ENCODE results near the gene CBX6. TPM values are rescaled to one million over a fixed set of nuclear protein-coding genes. Genes with fewer than 3 reads are reported as not detected.

The CBX6 gene
- total RNA-seq, 2 experiments from 2014 or later, result 116 to 117 TPM

DNA sequence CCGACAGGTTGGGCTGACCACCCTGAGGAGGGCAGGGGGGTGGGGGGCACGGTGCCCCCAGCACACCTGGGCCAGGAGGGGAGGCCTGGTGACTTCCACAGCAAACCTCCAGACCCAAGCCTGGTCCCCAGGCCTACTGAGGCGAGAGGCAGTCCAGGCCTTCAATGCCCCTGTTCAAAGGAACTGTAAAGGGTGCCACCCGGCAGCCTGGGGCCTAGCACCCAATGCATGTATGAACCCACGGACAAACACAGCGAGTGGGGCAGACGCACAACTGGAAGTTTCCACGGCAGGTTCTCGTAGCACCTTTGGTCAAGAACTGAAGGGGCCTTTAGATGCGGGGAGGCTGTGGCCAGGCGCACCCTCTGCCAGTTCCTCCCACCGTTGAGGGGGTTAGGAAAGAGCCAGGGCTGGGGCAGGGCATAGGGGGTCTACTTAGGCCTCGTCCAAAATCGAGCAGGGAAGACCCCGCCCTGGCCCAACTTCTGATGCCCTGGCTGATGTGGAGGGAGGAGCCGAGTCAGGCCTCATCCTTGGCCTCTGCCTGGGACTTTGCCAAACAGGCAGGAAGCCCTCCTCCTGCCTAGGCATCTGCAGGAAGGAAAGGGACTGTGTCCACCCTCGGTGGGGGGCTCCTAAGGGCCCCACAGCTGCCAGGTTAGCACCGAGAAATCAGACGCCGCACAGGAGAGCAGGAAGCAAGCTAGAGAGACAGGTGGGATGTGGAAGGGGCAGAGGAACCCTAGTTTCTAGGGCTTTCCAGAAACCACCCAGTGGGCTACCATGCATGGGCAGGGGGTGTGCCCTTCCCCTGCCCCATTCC lies 6.6 kb downstream of the CBX6 start:
- peaks cover 33% of the 10 kb centered on the region for H3K4me1 Mint-ChIP-seq (ENCODE audit: low read depth)
- DNase-seq, result peak; percentile 7
- no peaks in the 10 kb centered on the region for H3K27me3 Mint-ChIP-seq
- intact Hi-C loops (cut with micrococcal nuclease), result no loop called here
- H3K9me3 Mint-ChIP-seq, result no peaks in the 10 kb centered on the region
- POLR2A ChIA-PET, result no interaction called here
- CTCF ChIA-PET, result interaction anchor here (1.5 kb wide), 1 partner anchor 97 kb away, joined by 4 read pairs; no protein-coding TSS in a partner anchor
- H3K27ac Mint-ChIP-seq, result peak overlapping the region; percentile 13
- H3K36me3 Mint-ChIP-seq, result peaks cover 36% of the 10 kb centered on the region
- no peak overlapping the region for H3K4me3 Mint-ChIP-seq

DNA sequence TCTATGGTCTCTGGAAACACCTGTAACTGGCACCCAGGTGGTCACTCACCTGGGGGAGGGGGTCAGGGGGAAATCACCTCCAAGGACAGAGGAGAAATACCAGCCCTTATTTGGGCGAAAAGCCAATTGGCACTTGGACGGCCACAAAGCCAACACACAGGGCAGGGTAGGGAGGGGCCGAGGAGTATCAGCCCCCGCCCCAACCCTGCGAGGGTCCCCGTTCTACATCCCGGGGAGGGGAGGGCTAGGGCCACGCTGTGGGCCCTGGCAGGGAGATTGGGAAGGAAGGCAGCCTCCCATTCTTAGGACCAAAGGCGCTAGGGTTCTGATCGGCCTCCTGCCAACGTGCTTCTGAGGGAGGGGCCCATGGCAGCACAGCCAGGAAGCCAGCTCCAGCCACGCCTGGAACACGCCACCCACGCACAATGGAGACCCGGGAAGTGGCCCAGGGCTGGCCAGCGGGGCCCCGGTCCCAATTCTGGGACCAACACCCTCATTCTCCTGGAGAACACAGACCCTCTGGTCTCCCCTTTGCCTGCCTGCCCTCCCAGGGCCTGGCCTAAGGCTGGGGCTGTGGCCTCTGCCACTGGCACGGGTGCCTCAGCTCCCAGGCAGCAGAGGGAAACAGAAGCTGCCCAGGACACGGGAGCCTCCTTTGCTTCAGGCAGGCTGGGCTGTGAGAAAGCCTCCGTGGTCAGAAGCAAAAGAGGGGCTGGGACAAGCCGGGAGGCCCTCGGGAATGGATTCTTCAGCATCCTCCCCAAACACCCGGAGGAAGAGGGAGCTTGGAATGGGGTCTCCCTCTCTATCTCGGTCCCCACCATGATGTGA lies 7.4 kb downstream of the CBX6 start:
- intact Hi-C loops (cut with micrococcal nuclease), result no loop called here
- Mint-ChIP-seq H3K9me3 (no peaks in the 10 kb centered on the region), H3K36me3 (peaks cover 28% of the 10 kb centered on the region), H3K4me1 (ENCODE audit: low read depth) (peaks cover 27% of the 10 kb centered on the region), H3K27me3 (no peaks in the 10 kb centered on the region), H3K27ac (peak overlapping the region; percentile 25), H3K4me3 (no peak overlapping the region)
- POLR2A ChIA-PET, result no interaction called here
- CTCF ChIA-PET, result interaction anchor here (1.5 kb wide), 1 partner anchor 96 kb away, joined by 4 read pairs; no protein-coding TSS in a partner anchor
- peak; percentile 9 for DNase-seq

DNA sequence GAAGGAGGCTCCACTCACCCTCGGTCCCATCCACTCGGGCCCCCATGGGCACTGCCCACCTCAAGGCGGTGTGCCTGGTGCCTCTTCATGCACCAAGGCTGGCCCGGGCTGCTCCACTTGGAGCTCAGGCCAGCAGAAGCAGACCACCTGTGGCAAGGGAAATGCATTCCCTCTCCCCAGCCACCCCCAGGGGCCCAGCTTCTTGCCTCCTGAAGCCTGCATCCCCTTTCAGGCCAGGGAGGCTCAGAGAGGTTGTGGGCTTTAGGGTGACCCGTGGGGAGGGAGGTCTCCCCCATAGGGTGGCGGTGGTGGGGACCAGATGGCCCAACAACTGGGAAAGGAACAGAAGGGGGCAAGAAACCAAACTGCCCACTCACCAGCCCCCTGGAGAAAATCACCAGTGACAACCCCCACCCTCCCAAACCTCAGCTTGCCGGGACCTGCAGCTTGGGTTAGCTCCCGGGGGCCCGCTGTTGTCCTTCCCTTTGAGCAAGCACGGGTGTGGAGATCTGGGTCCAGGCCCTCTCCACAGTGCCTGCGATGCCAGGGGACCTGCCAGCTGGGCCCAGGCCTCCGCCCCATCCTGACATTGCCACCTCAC lies 8.4 kb downstream of the CBX6 start:
- intact Hi-C loops (cut with micrococcal nuclease), result no loop called here
- peaks cover 17% of the 10 kb centered on the region for H3K4me1 Mint-ChIP-seq (ENCODE audit: low read depth)
- ChIA-PET CTCF (interaction anchor here (1.5 kb wide), 1 partner anchor 95 kb away, joined by 4 read pairs; no protein-coding TSS in a partner anchor), POLR2A (no interaction called here)
- no peaks in the 10 kb centered on the region for H3K9me3 Mint-ChIP-seq
- no peak overlapping the region for H3K27ac Mint-ChIP-seq
- H3K4me3 Mint-ChIP-seq, result no peak overlapping the region
- peaks cover 21% of the 10 kb centered on the region for H3K36me3 Mint-ChIP-seq
- no peak for DNase-seq
- no peaks in the 10 kb centered on the region for H3K27me3 Mint-ChIP-seq

DNA sequence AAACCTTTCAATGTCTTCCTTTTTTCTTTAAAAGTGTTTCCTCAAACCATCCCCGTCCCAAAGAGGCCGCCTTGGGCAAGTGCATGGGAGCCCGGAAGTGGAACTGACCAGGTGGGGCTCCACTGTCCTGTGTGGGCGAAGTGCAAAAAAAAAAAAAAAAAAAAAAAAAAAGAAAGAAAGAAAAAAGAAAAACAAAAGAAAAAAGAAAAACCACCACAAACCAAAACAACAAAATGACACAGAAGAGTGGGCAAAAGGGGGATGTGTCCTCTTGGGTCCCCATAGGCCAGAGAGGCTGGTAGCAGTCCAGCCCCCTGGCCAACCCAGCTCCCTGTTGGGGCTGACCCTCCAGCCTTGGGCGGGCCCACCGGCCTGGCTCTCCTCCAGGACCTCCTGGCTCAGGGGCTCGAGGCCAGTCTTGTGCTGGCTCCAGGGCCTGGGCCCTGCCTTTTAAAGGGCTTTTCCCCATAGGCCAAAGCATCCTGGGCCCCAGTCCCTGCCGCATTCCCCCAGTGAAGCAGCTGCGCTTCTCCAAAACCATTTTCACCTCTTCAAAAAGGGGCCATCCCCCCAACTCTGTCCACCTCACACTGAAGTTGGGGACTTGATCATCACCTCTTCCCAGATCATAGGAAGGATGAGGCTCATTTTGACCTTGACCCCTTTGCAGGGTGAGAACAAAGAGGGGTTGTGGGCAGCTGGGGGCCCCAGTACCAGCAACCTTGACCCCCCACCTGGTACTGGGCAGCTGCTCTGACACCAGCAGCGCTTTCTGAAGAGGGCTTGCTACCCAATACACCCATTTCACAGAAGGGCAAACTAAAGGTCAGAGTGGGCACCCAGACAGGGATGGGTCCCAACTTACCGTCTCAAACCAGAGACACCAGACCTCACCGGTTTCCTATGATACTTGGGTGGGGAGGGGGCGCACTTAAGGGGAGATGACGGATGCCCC lies 9.4 kb downstream of the CBX6 start:
- Mint-ChIP-seq H3K9me3 (no peaks in the 10 kb centered on the region), H3K27ac (no peak overlapping the region), H3K4me3 (no peak overlapping the region), H3K36me3 (peaks cover 11% of the 10 kb centered on the region), H3K27me3 (no peaks in the 10 kb centered on the region), H3K4me1 (ENCODE audit: low read depth) (peaks cover 10% of the 10 kb centered on the region)
- DNase-seq, result peak; percentile 8
- POLR2A ChIA-PET, result interaction anchor here (2.0 kb wide), 1 partner anchor 8 kb away, joined by 10 read pairs; no protein-coding TSS in a partner anchor
- CTCF ChIA-PET, result interaction anchor here (1.0 to 3.0 kb wide), 2 partner anchors 8 to 19 kb away, joined by 3 to 18 read pairs; partner anchors contain the start of gene CBX6
- intact Hi-C loops (cut with micrococcal nuclease), result no loop called here

DNA sequence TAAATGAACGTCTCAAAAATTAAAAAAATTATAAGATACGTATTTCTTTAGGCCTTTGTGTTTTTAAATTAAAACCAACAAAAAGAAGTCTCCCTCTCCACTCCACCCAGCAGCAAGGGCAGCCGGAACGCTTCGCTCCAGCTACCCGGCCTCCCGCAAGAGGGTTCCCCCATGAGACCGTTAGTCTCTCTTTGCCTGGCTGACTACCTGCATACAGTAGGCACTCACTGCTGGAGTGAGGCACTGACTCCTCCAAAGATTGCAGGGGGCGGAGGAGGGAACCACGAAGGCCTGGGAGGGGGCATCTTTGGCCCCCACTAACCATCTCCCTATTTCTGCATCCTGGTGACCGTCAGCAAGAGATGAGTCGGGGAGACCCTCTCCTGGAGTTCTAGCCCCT lies 10.1 kb downstream of the CBX6 start:
- DNase-seq, result no peak
- intact Hi-C loops (cut with micrococcal nuclease), result no loop called here
- Mint-ChIP-seq H3K36me3 (peaks cover 5% of the 10 kb centered on the region), H3K9me3 (no peaks in the 10 kb centered on the region), H3K4me1 (ENCODE audit: low read depth) (peaks cover 10% of the 10 kb centered on the region), H3K4me3 (no peak overlapping the region), H3K27me3 (no peaks in the 10 kb centered on the region), H3K27ac (no peak overlapping the region)
- POLR2A ChIA-PET, result interaction anchor here (1.0 to 2.3 kb wide), 3 partner anchors 9 to 18 kb away, joined by 4 to 10 read pairs (median 7); partner anchors contain the start of gene NPTXR
- CTCF ChIA-PET, result interaction anchor here (0.6 to 3.0 kb wide), 3 partner anchors 9 to 153 kb away, joined by 3 to 18 read pairs (median 4); partner anchors contain the start of gene CBX6

DNA sequence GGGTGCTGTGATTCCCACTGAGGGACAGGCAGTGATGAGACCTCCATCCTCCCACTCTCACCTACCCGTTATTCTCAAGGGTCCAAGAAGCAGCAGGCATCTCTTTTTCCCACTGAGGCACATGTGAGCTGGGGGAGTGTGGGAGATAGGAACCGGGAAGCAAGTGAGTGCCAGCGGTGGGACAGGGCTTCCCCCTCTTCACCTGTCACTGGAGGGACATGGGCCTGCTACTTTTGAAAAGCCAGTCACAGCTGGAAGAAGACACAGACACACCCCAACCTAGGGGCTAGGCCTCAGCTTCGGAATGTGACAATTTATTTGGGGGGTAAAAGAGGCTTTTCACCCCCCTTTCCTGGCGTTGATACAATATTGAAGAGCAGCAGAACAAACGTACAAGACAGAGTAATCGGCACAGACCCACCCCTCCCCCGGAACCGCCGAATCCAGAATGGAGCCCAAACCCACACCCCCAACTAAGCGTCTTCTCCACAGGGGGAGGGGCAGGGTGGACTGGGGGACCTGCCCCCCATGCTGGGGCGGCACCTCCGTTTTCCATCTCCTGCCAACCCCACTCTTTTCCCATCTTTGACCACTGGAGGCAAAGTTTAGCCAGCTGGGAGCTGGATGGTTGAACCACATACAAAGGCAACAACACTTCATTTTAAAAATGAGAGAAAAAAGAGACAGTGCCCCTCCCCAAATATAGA lies 10.7 kb downstream of the CBX6 start:
- peaks cover 5% of the 10 kb centered on the region for H3K36me3 Mint-ChIP-seq
- ChIA-PET POLR2A (interaction anchor here (1.0 to 2.3 kb wide), 4 partner anchors 9 to 142 kb away, joined by 4 to 10 read pairs (median 6); partner anchors contain the start of gene NPTXR), CTCF (interaction anchor here (0.6 to 3.0 kb wide), 4 partner anchors 10 to 154 kb away, joined by 3 to 18 read pairs (median 4); partner anchors contain the start of gene CBX6)
- no peaks in the 10 kb centered on the region for H3K9me3 Mint-ChIP-seq
- H3K27ac Mint-ChIP-seq, result no peak overlapping the region
- intact Hi-C loops (cut with micrococcal nuclease), result no loop called here
- H3K27me3 Mint-ChIP-seq, result no peaks in the 10 kb centered on the region
- H3K4me1 Mint-ChIP-seq (ENCODE audit: low read depth), result peaks cover 10% of the 10 kb centered on the region
- H3K4me3 Mint-ChIP-seq, result no peak overlapping the region
- no peak for DNase-seq

DNA sequence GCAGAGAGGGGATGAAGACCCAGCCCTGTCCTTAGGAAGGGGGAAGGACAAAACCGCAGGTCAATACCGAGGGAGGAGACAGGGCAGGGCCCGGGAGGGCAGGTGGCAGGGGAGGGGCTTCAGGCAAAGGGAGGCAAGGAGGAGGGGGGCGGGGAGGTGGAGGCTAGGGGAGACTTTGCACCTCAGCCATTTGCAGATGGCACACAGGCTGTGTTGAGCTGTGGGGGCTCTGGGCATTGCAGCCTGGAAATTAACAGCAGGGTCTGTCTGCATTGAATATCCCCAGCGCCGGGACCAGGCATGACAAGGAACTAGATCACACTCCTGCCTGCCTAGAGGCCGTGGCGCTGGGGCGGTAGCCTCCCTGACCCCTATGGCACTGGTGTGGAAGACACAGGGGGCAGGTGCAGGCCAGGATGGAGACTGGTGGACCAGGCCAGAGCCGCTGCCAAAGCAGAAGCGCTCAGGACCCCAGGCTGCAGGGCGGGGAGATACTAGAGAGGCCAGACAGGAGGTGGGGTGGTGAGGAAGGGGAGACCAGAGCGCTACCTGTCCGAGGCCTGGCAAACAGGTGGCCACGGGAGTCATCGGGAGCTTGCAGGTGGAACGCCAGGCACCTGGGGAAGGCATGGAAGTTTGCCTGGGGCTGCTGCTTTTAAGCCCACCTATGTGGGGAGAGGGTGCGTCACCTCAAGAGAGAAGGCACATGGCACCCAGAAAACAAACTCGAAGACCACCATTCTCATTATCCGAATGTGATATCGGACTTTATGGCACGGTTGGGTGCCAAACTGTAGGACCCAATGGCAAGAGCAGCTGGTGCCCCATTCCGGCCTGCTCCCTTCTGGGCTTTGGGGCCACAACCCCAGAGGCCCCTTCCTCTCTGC lies 11.5 kb downstream of the CBX6 start:
- ChIA-PET CTCF (interaction anchor here (3.0 kb wide), 1 partner anchor 10 kb away, joined by 18 read pairs; the partner anchor contains the start of gene CBX6), POLR2A (interaction anchor here (0.7 to 2.3 kb wide), 5 partner anchors 8 to 143 kb away, joined by 3 to 10 read pairs (median 4); partner anchors contain the start of gene NPTXR)
- Mint-ChIP-seq H3K4me3 (no peak overlapping the region), H3K27me3 (no peaks in the 10 kb centered on the region), H3K27ac (no peak overlapping the region), H3K9me3 (no peaks in the 10 kb centered on the region), H3K36me3 (peaks cover 1% of the 10 kb centered on the region), H3K4me1 (ENCODE audit: low read depth) (peaks cover 6% of the 10 kb centered on the region)
- intact Hi-C loops (cut with micrococcal nuclease), result no loop called here
- DNase-seq, result no peak

DNA sequence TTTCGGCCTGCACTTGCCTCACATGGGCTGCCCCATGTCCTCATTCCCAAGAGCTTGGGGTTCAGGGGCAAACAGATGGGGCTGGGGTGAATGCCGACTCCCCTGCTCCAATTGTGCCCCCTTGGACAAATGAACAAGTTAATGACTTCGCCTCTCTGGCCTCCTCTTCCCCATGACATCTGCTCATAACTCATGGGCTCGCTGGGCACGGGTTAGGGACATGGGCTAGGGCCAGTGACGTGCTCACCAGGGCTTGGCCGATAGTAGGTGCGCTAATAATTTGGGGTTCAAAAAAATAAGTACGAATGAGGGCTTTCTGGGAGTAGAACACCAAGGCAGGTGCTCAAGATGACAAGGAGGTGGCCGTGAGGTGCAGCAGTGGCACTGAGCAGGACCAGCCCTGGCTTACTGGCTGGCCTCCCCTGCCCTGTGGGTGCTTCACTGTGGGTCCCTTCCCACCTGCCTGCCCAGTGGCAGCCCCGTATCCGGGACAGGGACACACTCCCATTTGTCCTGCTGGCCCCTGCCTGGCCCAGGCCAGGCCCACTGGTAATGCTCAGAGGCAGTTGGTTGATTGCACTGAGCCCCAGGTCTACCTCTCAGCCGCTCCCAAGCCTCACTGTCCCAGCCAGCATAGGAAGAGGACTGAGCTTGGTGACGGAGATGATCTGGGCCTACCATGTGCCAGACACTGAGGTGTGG lies 12.3 kb downstream of the CBX6 start:
- ChIA-PET CTCF (interaction anchor here (3.0 to 3.1 kb wide), 2 partner anchors 10 to 11 kb away, joined by 18 to 28 read pairs; partner anchors contain the start of gene CBX6), POLR2A (interaction anchor here (0.7 to 2.3 kb wide), 3 partner anchors 16 to 91 kb away, joined by 3 to 7 read pairs (median 4); partner anchors contain the start of gene NPTXR)
- H3K27ac Mint-ChIP-seq, result no peak overlapping the region
- no peaks in the 10 kb centered on the region for H3K9me3 Mint-ChIP-seq
- no peak overlapping the region for H3K4me3 Mint-ChIP-seq
- no peaks in the 10 kb centered on the region for H3K27me3 Mint-ChIP-seq
- intact Hi-C loops (cut with micrococcal nuclease), result no loop called here
- H3K4me1 Mint-ChIP-seq (ENCODE audit: low read depth), result peaks cover 4% of the 10 kb centered on the region
- DNase-seq, result no peak
- no peaks in the 10 kb centered on the region for H3K36me3 Mint-ChIP-seq

DNA sequence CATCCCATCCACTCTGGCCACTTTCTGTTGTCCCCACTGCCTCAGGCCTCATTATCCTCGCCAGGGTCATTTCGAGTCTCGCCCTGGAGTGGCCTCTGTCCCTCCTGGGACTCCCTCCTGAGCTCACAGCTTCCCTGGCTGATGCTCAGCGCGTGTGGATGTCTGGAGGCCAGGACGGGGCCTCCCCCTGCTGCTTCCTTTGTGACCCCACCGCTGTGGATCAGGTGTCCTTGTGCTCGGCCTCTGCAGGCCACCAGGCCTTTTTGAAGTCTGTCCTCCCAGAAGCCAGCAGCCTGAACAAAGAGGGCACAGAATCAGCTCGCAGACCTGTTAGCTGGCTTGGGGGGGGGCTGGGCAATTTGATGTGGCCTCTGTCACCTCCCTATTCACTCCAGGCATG lies 13.5 kb downstream of the CBX6 start:
- intact Hi-C loops (cut with micrococcal nuclease), result no loop called here
- H3K4me1 Mint-ChIP-seq (ENCODE audit: low read depth), result no peaks in the 10 kb centered on the region
- no peaks in the 10 kb centered on the region for H3K27me3 Mint-ChIP-seq
- ChIA-PET CTCF (interaction anchor here (1.3 to 3.1 kb wide), 3 partner anchors 11 to 92 kb away, joined by 3 to 28 read pairs (median 3); no protein-coding TSS in a partner anchor), POLR2A (interaction anchor here (1.1 to 1.6 kb wide), 3 partner anchors 12 to 230 kb away, joined by 4 to 6 read pairs (median 4); no protein-coding TSS in a partner anchor)
- H3K27ac Mint-ChIP-seq, result no peak overlapping the region
- no peak overlapping the region for H3K4me3 Mint-ChIP-seq
- no peak for DNase-seq
- H3K36me3 Mint-ChIP-seq, result no peaks in the 10 kb centered on the region
- H3K9me3 Mint-ChIP-seq, result no peaks in the 10 kb centered on the region
